DOHH2 (cell line): ENCODE measurements around the gene NEK1.

ENCODE experiments used
- H3F3A ChIP-seq: fragments of 200-600 bp; sonication (generic), shearing (Covaris generic); 2 replicates; pipeline ENCODE4 v1.6.0; 2016; ENCODE audit warnings: antibody characterized with exemption, mild to moderate bottlenecking; ENCODE audit not compliant: control insufficient read depth, insufficient read depth
- H3K27ac ChIP-seq: fragments of 200-600 bp; sonication (generic); 2 replicates; pipeline ENCODE4 v1.5.1; 2014; ENCODE audit warnings: low read depth, mild to moderate bottlenecking, low read length, moderate library complexity
- H3K27me3 ChIP-seq: fragments of 200-600 bp; sonication (generic); 2 replicates; pipeline ENCODE4 v1.6.1; 2014; ENCODE audit warnings: mild to moderate bottlenecking, low read length, mixed read lengths; ENCODE audit not compliant: control insufficient read depth
- H3K36me3 ChIP-seq: fragments of 200-600 bp; sonication (generic); 2 replicates; pipeline ENCODE4 v1.6.1; 2014; ENCODE audit warnings: mild to moderate bottlenecking, low read length, moderate library complexity, mixed read lengths; ENCODE audit not compliant: control insufficient read depth
- H3K4me1 ChIP-seq: fragments of 200-600 bp; sonication (generic); 2 replicates; pipeline ENCODE4 v1.6.1; 2014; ENCODE audit warnings: mild to moderate bottlenecking, low read length, mixed read lengths; ENCODE audit not compliant: control insufficient read depth
- H3K4me2 ChIP-seq: fragments of 200-600 bp; sonication (generic); 2 replicates; pipeline ENCODE4 v1.6.0; 2014; ENCODE audit warnings: mild to moderate bottlenecking, low read length, moderate library complexity
- H3K4me3 ChIP-seq: fragments of 200-600 bp; sonication (generic); 2 replicates; pipeline ENCODE4 v1.5.1; 2014; ENCODE audit warnings: mild to moderate bottlenecking, low read length, mixed read lengths
- H3K79me2 ChIP-seq: fragments of 200-600 bp; sonication (generic); 2 replicates; pipeline ENCODE4 v1.6.1; 2014; ENCODE audit warnings: mild to moderate bottlenecking, low read length, mixed read lengths; ENCODE audit not compliant: control insufficient read depth
- H3K9me2 ChIP-seq: fragments of 200-600 bp; sonication (generic); replicated peaks from 2 replicates; pipeline ENCODE4 v1.6.1; 2014; ENCODE audit warnings: mild to moderate bottlenecking, low read length, mixed read lengths; ENCODE audit not compliant: control insufficient read depth
- H3K9me3 ChIP-seq: fragments of 200-600 bp; sonication (generic); 2 replicates; pipeline ENCODE4 v1.6.1; 2014; ENCODE audit warnings: antibody characterized with exemption, low read length, mixed read lengths; ENCODE audit not compliant: control insufficient read depth, insufficient read depth
- H4K20me1 ChIP-seq: fragments of 200-600 bp; sonication (generic); 2 replicates; pipeline ENCODE4 v1.6.0; 2014; ENCODE audit warnings: low read depth, mild to moderate bottlenecking, antibody characterized with exemption, low read length, moderate library complexity; ENCODE audit not compliant: control insufficient read depth, insufficient read depth
- EZH2phosphoT487 ChIP-seq: fragments of 200-600 bp; sonication (generic); IDR thresholded peaks from 2 replicates; pipeline ENCODE4 v1.6.1; 2017; ENCODE audit warnings: borderline replicate concordance, mild to moderate bottlenecking, antibody characterized with exemption, low read length, moderate library complexity, mixed read lengths
- TF ChIP-seq, protein P1 (sequence below): fragments of 200-600 bp; sonication (generic); IDR thresholded peaks from one replicate; pipeline ENCODE4 v1.5.1; 2014; ENCODE audit warnings: antibody characterized with exemption, mild to moderate bottlenecking, low read depth, low read length; ENCODE audit not compliant: poor library complexity, severe bottlenecking

Gene NEK1

DNA sequence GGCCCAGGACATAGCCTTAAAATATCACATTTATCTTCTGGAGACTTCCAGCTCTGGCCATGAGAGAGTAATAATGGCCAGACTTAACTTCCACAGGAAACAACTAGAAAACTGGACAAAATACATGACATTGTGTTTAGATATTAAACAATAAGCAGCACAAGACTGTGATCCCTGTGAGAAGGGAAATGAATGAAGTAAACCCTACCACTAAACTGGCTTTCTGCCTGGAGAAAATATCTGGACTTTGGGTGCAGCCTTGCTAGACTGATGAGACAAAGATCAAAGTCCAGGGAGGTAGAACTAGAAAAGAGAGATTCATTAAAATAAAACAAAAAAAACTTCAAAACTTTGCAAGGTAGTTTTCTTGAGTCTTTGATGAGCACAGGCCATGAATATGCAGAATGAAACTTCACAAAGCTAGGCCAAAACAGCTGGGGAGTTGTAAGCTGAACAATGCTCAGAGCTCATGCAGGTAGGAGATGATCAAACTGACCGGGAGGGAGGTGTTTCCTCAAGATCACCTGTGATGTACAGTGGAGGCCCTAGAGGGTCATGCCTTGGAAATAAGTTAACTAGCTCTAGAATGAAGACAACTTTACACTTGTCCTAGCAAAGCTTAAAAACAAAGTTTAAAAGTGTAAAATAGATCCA is 194.6 kb downstream of the NEK1 start:
- TF ChIP-seq, protein P1, sequence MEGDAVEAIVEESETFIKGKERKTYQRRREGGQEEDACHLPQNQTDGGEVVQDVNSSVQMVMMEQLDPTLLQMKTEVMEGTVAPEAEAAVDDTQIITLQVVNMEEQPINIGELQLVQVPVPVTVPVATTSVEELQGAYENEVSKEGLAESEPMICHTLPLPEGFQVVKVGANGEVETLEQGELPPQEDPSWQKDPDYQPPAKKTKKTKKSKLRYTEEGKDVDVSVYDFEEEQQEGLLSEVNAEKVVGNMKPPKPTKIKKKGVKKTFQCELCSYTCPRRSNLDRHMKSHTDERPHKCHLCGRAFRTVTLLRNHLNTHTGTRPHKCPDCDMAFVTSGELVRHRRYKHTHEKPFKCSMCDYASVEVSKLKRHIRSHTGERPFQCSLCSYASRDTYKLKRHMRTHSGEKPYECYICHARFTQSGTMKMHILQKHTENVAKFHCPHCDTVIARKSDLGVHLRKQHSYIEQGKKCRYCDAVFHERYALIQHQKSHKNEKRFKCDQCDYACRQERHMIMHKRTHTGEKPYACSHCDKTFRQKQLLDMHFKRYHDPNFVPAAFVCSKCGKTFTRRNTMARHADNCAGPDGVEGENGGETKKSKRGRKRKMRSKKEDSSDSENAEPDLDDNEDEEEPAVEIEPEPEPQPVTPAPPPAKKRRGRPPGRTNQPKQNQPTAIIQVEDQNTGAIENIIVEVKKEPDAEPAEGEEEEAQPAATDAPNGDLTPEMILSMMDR, result no peak
- no peak for TF ChIP-seq EZH2phosphoT487
- H3K79me2 ChIP-seq, result no peaks in the 10 kb centered on the region

DNA sequence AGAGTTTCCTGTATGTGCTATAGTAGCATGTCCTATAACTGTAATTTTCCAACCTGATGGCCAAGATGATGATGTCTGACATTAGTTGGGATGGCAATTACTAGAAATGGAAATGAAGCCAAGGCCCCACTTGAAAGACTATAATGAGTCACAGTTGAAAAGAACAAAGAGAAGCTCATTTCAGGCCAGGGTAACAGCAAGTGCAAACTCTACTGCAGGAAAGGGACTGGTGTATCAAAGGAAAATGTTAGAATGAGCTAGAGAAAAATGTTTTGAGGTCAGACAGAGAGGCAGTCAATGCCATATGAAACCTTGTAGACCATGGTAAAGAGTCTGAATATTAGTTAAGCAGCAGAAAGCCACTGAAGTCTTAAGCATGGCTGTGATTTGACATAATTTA is 195.4 kb downstream of the NEK1 start:
- Histone ChIP-seq H3K4me3 (no peak overlapping the region), H3K4me1 (no peaks in the 10 kb centered on the region), H3K79me2 (no peaks in the 10 kb centered on the region), H4K20me1 (0 out of 2 replicates have a peak, but pooled peaks cover 4% of the 10 kb centered on the region), H3K36me3 (no peaks in the 10 kb centered on the region), H3F3A (no peaks in the 10 kb centered on the region), H3K9me2 (no peaks in the 10 kb centered on the region), H3K9me3 (no peaks in the 10 kb centered on the region), H3K27me3 (no peaks in the 10 kb centered on the region), H3K4me2 (no peak overlapping the region), H3K27ac (no peak overlapping the region)
- TF ChIP-seq EZH2phosphoT487, result no peak
- TF ChIP-seq, protein P1, result no peak

More for the DNA sequence above, 194.6 kb downstream of the NEK1 start:
- Histone ChIP-seq H3K9me3 (no peaks in the 10 kb centered on the region), H3K36me3 (no peaks in the 10 kb centered on the region), H3F3A (no peaks in the 10 kb centered on the region), H4K20me1 (no peaks in the 10 kb centered on the region), H3K4me3 (no peak overlapping the region), H3K4me2 (no peak overlapping the region), H3K27me3 (no peaks in the 10 kb centered on the region), H3K9me2 (no peaks in the 10 kb centered on the region), H3K4me1 (no peaks in the 10 kb centered on the region), H3K27ac (no peak overlapping the region)

DNA sequence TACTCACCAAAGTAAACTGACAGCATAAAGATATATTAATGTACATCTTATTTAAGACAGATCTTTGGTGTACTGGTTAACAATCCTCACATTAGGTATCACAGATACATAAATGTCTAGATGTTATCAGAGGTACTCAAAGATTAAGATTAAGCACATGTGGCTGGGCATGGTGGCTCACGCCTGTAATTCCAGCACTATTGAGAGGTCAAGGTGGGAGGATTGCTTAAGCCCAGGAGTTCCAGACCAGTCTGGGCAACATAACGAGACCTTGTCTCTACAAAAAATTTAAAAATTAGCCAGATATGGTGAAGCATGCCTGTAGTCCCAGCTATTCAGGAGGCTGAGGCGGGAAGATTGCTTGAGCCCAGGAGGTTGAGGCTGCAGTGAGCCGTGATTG is 195.9 kb downstream of the NEK1 start:
- H3K27me3 ChIP-seq, result no peaks in the 10 kb centered on the region
- H3K4me2 ChIP-seq, result no peak overlapping the region
- H3K9me3 ChIP-seq, result no peaks in the 10 kb centered on the region
- no peaks in the 10 kb centered on the region for H3K4me1 ChIP-seq
- H3F3A ChIP-seq, result no peaks in the 10 kb centered on the region
- H3K27ac ChIP-seq, result no peak overlapping the region
- no peaks in the 10 kb centered on the region for H3K9me2 ChIP-seq
- no peaks in the 10 kb centered on the region for H3K79me2 ChIP-seq
- no peak overlapping the region for H3K4me3 ChIP-seq
- H4K20me1 ChIP-seq, result 0 out of 2 replicates have a peak, but pooled peaks cover 4% of the 10 kb centered on the region
- TF ChIP-seq, protein P1, result no peak
- TF ChIP-seq EZH2phosphoT487, result no peak
- no peaks in the 10 kb centered on the region for H3K36me3 ChIP-seq
